Endodermal cell (in vitro differentiated cells): ENCODE results near the gene AVPI1. TPM values are rescaled to one million over a fixed set of nuclear protein-coding genes. Genes with fewer than 3 reads are reported as not detected.
"Not testable (repeated sequence)": the region's sequence is repeated elsewhere in the genome, so short reads cannot be mapped to it uniquely, and the experiment has no call there.

Experiments used
- DNase-seq: peaks from one replicate; pipeline ENCODE4 v3.0.0-alpha.2; 2017
- H3K27ac ChIP-seq: 2 replicates; pipeline ENCODE4 v1.5.1; 2013; ENCODE audit warnings: mild to moderate bottlenecking, low read depth, low read length, moderate library complexity
- H3K27me3 ChIP-seq: 2 replicates; pipeline ENCODE4 v1.6.1; 2013; ENCODE audit warnings: mild to moderate bottlenecking, low read length, moderate library complexity; ENCODE audit not compliant: insufficient read depth, control insufficient read depth, poor library complexity, severe bottlenecking
- H3K36me3 ChIP-seq: 2 replicates; pipeline ENCODE4 v1.7.0; 2013; ENCODE audit warnings: mild to moderate bottlenecking, low read length, moderate library complexity; ENCODE audit not compliant: control insufficient read depth, insufficient read depth
- H3K4me1 ChIP-seq: one replicate; pipeline ENCODE4 v1.7.0; 2013; ENCODE audit warnings: low read length; ENCODE audit not compliant: control insufficient read depth, insufficient read depth
- H3K4me3 ChIP-seq: 2 replicates; pipeline ENCODE4 v1.5.1; 2013; ENCODE audit warnings: mild to moderate bottlenecking, low read length, moderate library complexity
- H3K9ac ChIP-seq: 2 replicates; pipeline ENCODE4 v1.6.1; 2013; ENCODE audit warnings: mild to moderate bottlenecking, low read length, moderate library complexity; ENCODE audit not compliant: poor library complexity, severe bottlenecking; ENCODE audit errors: extremely low read depth
- H3K9me3 ChIP-seq: 2 replicates; pipeline ENCODE4 v1.6.1; 2013; ENCODE audit warnings: mild to moderate bottlenecking, low read length, moderate library complexity; ENCODE audit not compliant: control insufficient read depth
- H3K27ac Mint-ChIP-seq: 2 replicates; pipeline ENCODE4 v1.8.0; 2020; ENCODE audit warnings: mixed read lengths
- H3K27me3 Mint-ChIP-seq: 2 replicates; pipeline ENCODE4 v1.8.0; 2021; ENCODE audit warnings: mild to moderate bottlenecking, mixed read lengths; ENCODE audit not compliant: insufficient read depth
- H3K36me3 Mint-ChIP-seq: 2 replicates; pipeline ENCODE4 v1.8.0; 2020; ENCODE audit warnings: low read depth, mixed read lengths
- H3K4me1 Mint-ChIP-seq: 2 replicates; pipeline ENCODE4 v1.8.0; 2020; ENCODE audit warnings: mixed read lengths
- H3K4me3 Mint-ChIP-seq: 2 replicates; pipeline ENCODE4 v1.8.0; 2020; ENCODE audit warnings: mild to moderate bottlenecking, moderate library complexity, mixed read lengths
- H3K9me3 Mint-ChIP-seq: 2 replicates; pipeline ENCODE4 v1.8.0; 2020; ENCODE audit warnings: mild to moderate bottlenecking, mixed read lengths
- CTCF ChIP-seq: fragments of 200-600 bp; sonication (generic); conservative IDR thresholded peaks from 2 replicates; pipeline ENCODE4 v1.5.0; 2021; ENCODE audit warnings: antibody characterized with exemption, mild to moderate bottlenecking
- WGBS, 2 experiments: methylation state at CpG; one replicate each; pipeline versions ENCODE4 v1.1.5 to v1.1.7; 2013; ENCODE audit warnings: missing lambda C conversion rate in 2 of 2, mixed read lengths in 1 of 2; ENCODE audit not compliant: insufficient coverage in 1 of 2, insufficient read length in 1 of 2; 5-methylcytosine and 5-hydroxymethylcytosine counted together
- total RNA-seq, 2 donors: library from RNA; stranded (reverse); fragmentation: NEBNext Ultra II Directional in 1 of 2; extraction: Animal tissue kit (Norgen Biotek cat#: 25700) in 1 of 2; gene quantifications; 2 replicates in 1 of 2; 3 replicates in 1 of 2; pipeline ENCODE4 v1.2.1, GENCODE V29; 2021

The AVPI1 gene
- total RNA-seq, 2 donors from 2014 or later: 3.9 to 4.3 TPM

DNA sequence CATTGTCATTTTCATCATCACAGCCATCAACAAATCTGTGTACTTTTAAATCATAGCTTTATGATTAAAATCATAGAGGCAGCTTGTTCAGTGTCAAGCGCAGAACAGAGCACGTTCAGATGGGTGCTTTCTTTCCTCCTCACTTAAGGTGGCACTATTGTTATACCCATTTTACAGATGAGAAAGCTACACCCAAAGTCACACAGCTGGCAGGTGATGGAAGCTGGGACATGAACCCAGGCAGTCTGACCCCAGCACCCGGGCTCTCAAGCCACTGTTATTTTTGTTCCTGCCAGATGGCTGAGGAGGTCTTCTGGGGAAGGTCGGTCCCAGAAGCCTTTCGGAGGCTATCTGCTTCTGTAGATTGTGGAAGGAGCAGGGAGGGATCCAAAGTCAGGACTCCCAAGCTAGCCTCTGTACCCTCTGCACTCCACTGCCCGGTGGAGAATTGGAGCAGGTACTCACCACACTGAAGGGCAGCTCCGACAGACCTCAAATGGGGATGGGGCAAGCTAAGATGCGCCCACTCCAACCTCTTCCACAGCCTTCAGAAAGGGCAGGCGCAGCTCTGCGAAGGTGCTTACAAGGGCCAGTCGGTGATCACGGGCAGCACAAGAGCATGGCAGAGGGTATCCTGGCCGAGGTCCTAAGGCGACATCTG lies 610 bp downstream of the AVPI1 start:
- H3K4me3 ChIP-seq: peak overlapping the region; percentile 91
- H3K27ac ChIP-seq: no peak overlapping the region
- H3K27ac Mint-ChIP-seq: peak overlapping the region; percentile 84
- peak overlapping the region; percentile 74 for H3K4me3 Mint-ChIP-seq
- H3K36me3 ChIP-seq: no peaks in the 10 kb centered on the region
- H3K27me3 Mint-ChIP-seq: peaks cover 13% of the 10 kb centered on the region
- H3K4me1 Mint-ChIP-seq: peaks cover 29% of the 10 kb centered on the region
- no peak for DNase-seq
- 23 to 37% methylated on average over 6 to 14 of the region's 14 CpGs for WGBS, 2 experiments
- no peaks in the 10 kb centered on the region for H3K36me3 Mint-ChIP-seq
- peak overlapping the region; percentile 81 for H3K9ac ChIP-seq
- H3K27me3 ChIP-seq: no peaks in the 10 kb centered on the region
- no peaks in the 10 kb centered on the region for H3K9me3 ChIP-seq
- H3K4me1 ChIP-seq: peaks cover 3% of the 10 kb centered on the region
- TF ChIP-seq CTCF: no peak
- H3K9me3 Mint-ChIP-seq: no peaks in the 10 kb centered on the region

DNA sequence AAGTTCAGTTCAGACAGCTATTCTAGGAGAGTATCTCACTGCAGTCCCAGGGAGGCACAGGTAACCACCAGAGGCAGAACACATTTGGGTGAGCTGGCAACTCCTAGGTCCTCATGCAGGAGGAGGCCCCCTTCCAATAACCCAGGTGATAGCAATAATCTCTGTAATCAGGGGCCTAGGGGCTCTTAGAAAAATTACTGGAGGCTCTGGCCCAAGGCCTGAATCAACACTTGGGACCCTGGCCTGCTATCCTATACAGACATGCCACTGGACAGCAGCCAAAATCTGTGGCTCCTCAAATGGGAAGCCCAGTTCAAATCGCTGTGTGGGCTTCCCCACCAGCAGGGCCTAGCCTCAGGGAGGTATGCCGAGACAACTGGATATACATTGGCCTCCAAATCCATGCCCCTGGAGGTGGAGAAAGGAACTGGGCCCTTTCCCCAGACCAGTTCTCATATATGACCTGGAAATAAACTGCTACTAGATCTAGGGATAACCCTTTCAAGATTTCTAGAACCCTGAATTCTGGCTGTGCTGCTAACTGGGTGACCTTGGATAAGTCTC lies 1.6 kb downstream of the AVPI1 start:
- Mint-ChIP-seq H3K36me3 (no peaks in the 10 kb centered on the region), H3K4me3 (peak overlapping the region; percentile 74), H3K27me3 (peaks cover 13% of the 10 kb centered on the region), H3K27ac (no peak overlapping the region), H3K9me3 (no peaks in the 10 kb centered on the region), H3K4me1 (peaks cover 29% of the 10 kb centered on the region)
- no peak overlapping the region for H3K27ac ChIP-seq
- H3K9me3 ChIP-seq: no peaks in the 10 kb centered on the region
- no peak overlapping the region for H3K9ac ChIP-seq
- H3K36me3 ChIP-seq: no peaks in the 10 kb centered on the region
- WGBS, 2 experiments: 75 to 82% methylated on average over 2 of the region's 2 CpGs
- peak; percentile 80 for DNase-seq
- no peaks in the 10 kb centered on the region for H3K27me3 ChIP-seq
- peak; percentile 70 for TF ChIP-seq CTCF
- H3K4me1 ChIP-seq: peaks cover 3% of the 10 kb centered on the region
- H3K4me3 ChIP-seq: no peak overlapping the region

GRCh38 chr10:97684866-97685394 lies 2.1 kb downstream of the AVPI1 start:
- DNase-seq: no peak
- Mint-ChIP-seq H3K27me3 (peaks cover 13% of the 10 kb centered on the region), H3K4me3 (no peak overlapping the region), H3K36me3 (no peaks in the 10 kb centered on the region), H3K4me1 (peaks cover 29% of the 10 kb centered on the region), H3K27ac (no peak overlapping the region), H3K9me3 (no peaks in the 10 kb centered on the region)
- Histone ChIP-seq H3K27me3 (no peaks in the 10 kb centered on the region), H3K9ac (no peak overlapping the region), H3K27ac (no peak overlapping the region), H3K4me1 (peaks cover 3% of the 10 kb centered on the region), H3K9me3 (no peaks in the 10 kb centered on the region), H3K4me3 (no peak overlapping the region), H3K36me3 (no peaks in the 10 kb centered on the region)
- TF ChIP-seq CTCF: no peak
- 98 to 100% methylated on average over 3 to 5 of the region's 5 CpGs for WGBS, 2 experiments

- peaks cover 29% of the 10 kb centered on the region for H3K4me1 Mint-ChIP-seq
These were observed 2.7 kb downstream of the AVPI1 start for GRCh38 chr10:97684368-97684713.

More at GRCh38 chr10:97684368-97684713, 2.7 kb downstream of the AVPI1 start:
- H3K36me3 Mint-ChIP-seq, H3K4me3 ChIP-seq, H3K9me3 Mint-ChIP-seq, H3K27ac ChIP-seq, H3K4me3 Mint-ChIP-seq, H3K9ac ChIP-seq, H3K27me3 ChIP-seq, H3K36me3 ChIP-seq, H3K4me1 ChIP-seq, H3K9me3 ChIP-seq, DNase-seq: not testable (repeated sequence)
- WGBS, 2 experiments: 88 to 92% methylated on average over 5 to 7 of the region's 7 CpGs
- Mint-ChIP-seq H3K27ac (peak overlapping the region; percentile 66), H3K27me3 (peaks cover 13% of the 10 kb centered on the region)
